ENCODE measurements around the gene KRT8. TPM values are rescaled to one million over a fixed set of nuclear protein-coding genes. Genes with fewer than 3 reads are reported as not detected.

The KRT8 gene
- polyA plus RNA-seq, 1 of the 3 experiments (the other 2 are of a cell fraction): 49.4 TPM

- TF ChIP-seq EZH2phosphoT487 (IDR thresholded peaks at IDR 0.05; ENCODE audit: borderline replicate concordance, low read depth) (no peak), ELF1 (IDR thresholded peaks at IDR 0.05) (no peak), CHD2 (IDR thresholded peaks at IDR 0.05; ENCODE audit: low read length, partially characterized antibody) (no peak)
- TF ChIP-seq, protein P1, sequence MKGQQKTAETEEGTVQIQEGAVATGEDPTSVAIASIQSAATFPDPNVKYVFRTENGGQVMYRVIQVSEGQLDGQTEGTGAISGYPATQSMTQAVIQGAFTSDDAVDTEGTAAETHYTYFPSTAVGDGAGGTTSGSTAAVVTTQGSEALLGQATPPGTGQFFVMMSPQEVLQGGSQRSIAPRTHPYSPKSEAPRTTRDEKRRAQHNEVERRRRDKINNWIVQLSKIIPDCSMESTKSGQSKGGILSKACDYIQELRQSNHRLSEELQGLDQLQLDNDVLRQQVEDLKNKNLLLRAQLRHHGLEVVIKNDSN (IDR thresholded peaks at IDR 0.05; ENCODE audit: borderline replicate concordance, low read depth): no peak
Measured at GRCh38 chr12:52947738-52948423, 43.0 kb upstream of the KRT8 start (continued).

GRCh38 chr12:52946797-52947547, 42.1 kb upstream of the KRT8 start:
- no peaks in the 10 kb centered on the region for H3K9me2 ChIP-seq
- ChIA-PET CTCF (interaction anchor here (0.6 to 5.4 kb wide), 3 partner anchors 34 to 728 kb away, joined by 3 to 31 read pairs (median 7); no protein-coding TSS in a partner anchor), POLR2A (no interaction called here)
- H3K79me2 ChIP-seq (ENCODE audit: insufficient read depth): peaks cover 53% of the 10 kb centered on the region
- peaks cover 0 to 41% of the 10 kb centered on the region in 2 experiments; a peak in 2 of 4 replicates for H3K4me1 ChIP-seq (ENCODE audit: control insufficient read depth in 1 of 2, insufficient read depth in 2 of 2, low read depth in 1 of 2, low read length in 1 of 2)
- no peak for DNase-seq
- H3K4me3 ChIP-seq (ENCODE audit: low read depth in 2 of 2, low read length in 1 of 2): peak overlapping the region in 1 of 2 experiments; percentile 13; a peak in 1 of 4 replicates
- no peaks in the 10 kb centered on the region for H4K20me1 ChIP-seq (ENCODE audit: insufficient read depth)
- no peaks in the 10 kb centered on the region for H3K9me3 ChIP-seq
- H3K9ac ChIP-seq: peak overlapping the region; percentile 61; the same call in 1 of the 2 replicates
- H3K4me2 ChIP-seq: peak overlapping the region; percentile 76
- TF ChIP-seq NFIC (IDR thresholded peaks at IDR 0.05; ENCODE audit: borderline replicate concordance) (0 out of 2 replicates have a peak, but pooled peaks have one; percentile 10), POLR2AphosphoS5 (IDR thresholded peaks at IDR 0.05; ENCODE audit: low read depth, low read length) (no peak), SIN3A (IDR thresholded peaks at IDR 0.05; ENCODE audit: borderline replicate concordance, low read depth, low read length) (no peak), TCF12 (IDR thresholded peaks at IDR 0.05) (0 out of 2 replicates have a peak, but pooled peaks have one; percentile 10), EZH2phosphoT487 (IDR thresholded peaks at IDR 0.05; ENCODE audit: borderline replicate concordance, low read depth) (no peak), FOSL2 (IDR thresholded peaks at IDR 0.05; ENCODE audit: borderline replicate concordance, low read depth) (0 out of 2 replicates have a peak, but pooled peaks have one; percentile 2)
- peaks cover 4 to 9% of the 10 kb centered on the region in 2 experiments for H3K36me3 ChIP-seq (replicated peaks in 1 of 2; ENCODE audit: control insufficient read depth in 1 of 2, insufficient read depth in 2 of 2, low read length in 1 of 2)
- no peaks in the 10 kb centered on the region for H3K27me3 ChIP-seq (ENCODE audit: insufficient read depth)
- H2AFZ ChIP-seq (ENCODE audit: low read depth): no peak overlapping the region
- 53% methylated on average over 10 of the region's 10 CpGs for WGBS (ENCODE audit: low lambda C conversion rate)
- H3F3A ChIP-seq (replicated peaks; ENCODE audit: insufficient read depth): peaks cover 27% of the 10 kb centered on the region
- peak overlapping the region in 1 of 2 experiments; percentile 77; a peak in 3 of 4 replicates for H3K27ac ChIP-seq (ENCODE audit: low read depth in 2 of 2, low read length in 1 of 2)

GRCh38 chr12:52946334-52946733, 41.5 kb upstream of the KRT8 start:
- H3K4me1 ChIP-seq (ENCODE audit: control insufficient read depth in 1 of 2, insufficient read depth in 2 of 2, low read depth in 1 of 2, low read length in 1 of 2): peaks cover 0 to 41% of the 10 kb centered on the region in 2 experiments; a peak in 2 of 4 replicates
- POLR2A ChIA-PET: no interaction called here
- no peak for DNase-seq
- H3K4me3 ChIP-seq (ENCODE audit: low read depth in 2 of 2, low read length in 1 of 2): peak overlapping the region in 1 of 2 experiments; percentile 13; a peak in 1 of 4 replicates
- H3K9ac ChIP-seq: peak overlapping the region; percentile 61
- no peaks in the 10 kb centered on the region for H3K27me3 ChIP-seq (ENCODE audit: insufficient read depth)
- TF ChIP-seq POLR2AphosphoS5 (IDR thresholded peaks at IDR 0.05; ENCODE audit: low read depth, low read length) (0 out of 2 replicates have a peak, but pooled peaks have one; percentile 4), GABPA (IDR thresholded peaks at IDR 0.05; ENCODE audit: low read depth) (no peak), MXI1 (IDR thresholded peaks at IDR 0.05; ENCODE audit: low read depth, low read length) (no peak), SIN3A (IDR thresholded peaks at IDR 0.05; ENCODE audit: borderline replicate concordance, low read depth, low read length) (no peak), SMC3 (IDR thresholded peaks at IDR 0.05; ENCODE audit: low read depth, low read length) (no peak)
- peaks cover 4 to 9% of the 10 kb centered on the region in 2 experiments for H3K36me3 ChIP-seq (replicated peaks in 1 of 2; ENCODE audit: control insufficient read depth in 1 of 2, insufficient read depth in 2 of 2, low read length in 1 of 2)
- no peaks in the 10 kb centered on the region for H4K20me1 ChIP-seq (ENCODE audit: insufficient read depth)
- no peaks in the 10 kb centered on the region for H3K9me3 ChIP-seq
- H3K27ac ChIP-seq (ENCODE audit: low read depth in 2 of 2, low read length in 1 of 2): peak overlapping the region; percentile 56 to 77; a peak in 3 of 4 replicates
- 15% methylated on average over 1 of the region's 1 CpG for WGBS (ENCODE audit: low lambda C conversion rate)
- peak overlapping the region; percentile 76 for H3K4me2 ChIP-seq
- peaks cover 27% of the 10 kb centered on the region for H3F3A ChIP-seq (replicated peaks; ENCODE audit: insufficient read depth)
- peaks cover 52% of the 10 kb centered on the region for H3K79me2 ChIP-seq (ENCODE audit: insufficient read depth)
- H3K9me2 ChIP-seq: no peaks in the 10 kb centered on the region
- CTCF ChIA-PET: interaction anchor here (0.6 to 5.4 kb wide), 4 partner anchors 27 to 727 kb away, joined by 3 to 31 read pairs (median 5); no protein-coding TSS in a partner anchor
- H2AFZ ChIP-seq (ENCODE audit: low read depth): no peak overlapping the region

All from SK-N-SH (cell line).